HEK293 (cell line): Measurements from ENCODE around the gene HDAC1.

Source experiments
- CTCF ChIA-PET: fragments of 350-600 bp; formaldehyde crosslinking; extraction: SDS; loops from one replicate; lab custom pipeline; 2021; ENCODE audit warnings: antibody characterized with exemption; lab: Yijun Ruan, JAX
- POLR2A ChIA-PET: fragments of 300-600 bp; formaldehyde crosslinking; extraction: SDS; loops from one replicate; lab custom pipeline; 2020; ENCODE audit warnings: antibody characterized with exemption, inconsistent platforms; lab: Yijun Ruan, JAX
- H3K27ac ChIP-seq: fragments of 200-500 bp; sonication (Bioruptor generic); 2 replicates; pipeline ENCODE4 v1.5.1; 2014; ENCODE audit warnings: low read depth, low read length, control low read depth, inconsistent platforms; ENCODE audit errors: extremely low read depth
- H3K36me3 ChIP-seq, 2 experiments: fragments of 200-500 bp in 1 of 2; sonication (Bioruptor generic) in 1 of 2; 1 replicate in 1 of 2; 2 replicates in 1 of 2; pipeline ENCODE4 v1.5.1; 2014 to 2017; ENCODE audit warnings: inconsistent platforms in 2 of 2, low read length in 2 of 2; ENCODE audit not compliant: control insufficient read depth in 2 of 2, insufficient read depth in 1 of 2
- H3K4me1 ChIP-seq: fragments of 200-500 bp; sonication (Bioruptor generic); 2 replicates; pipeline ENCODE4 v1.5.1; 2014; ENCODE audit warnings: mild to moderate bottlenecking, low read length, inconsistent platforms; ENCODE audit not compliant: control insufficient read depth, insufficient read depth
- H3K4me3 ChIP-seq: 2 replicates; pipeline ENCODE4 v1.5.1; 2011; ENCODE audit warnings: low read depth, mild to moderate bottlenecking, control low read depth, low read length, moderate library complexity
- H3K9me3 ChIP-seq: fragments of 200-500 bp; sonication (Bioruptor generic); 2 replicates; pipeline ENCODE4 v1.5.1; 2014; ENCODE audit warnings: low read depth, low read length, inconsistent platforms; ENCODE audit not compliant: control insufficient read depth, insufficient read depth
- BCL11B ChIP-seq: fragments of 450-650 bp; formaldehyde crosslinking; IDR thresholded peaks from 2 replicates; pipeline ENCODE4 v1.5.1; 2016; ENCODE audit warnings: low read depth, missing biosample characterization, missing genetic modification characterization
- GLI2 ChIP-seq: fragments of 450-650 bp; formaldehyde crosslinking; IDR thresholded peaks from 2 replicates; pipeline ENCODE4; 2017; ENCODE audit warnings: missing biosample characterization, missing genetic modification characterization, low read depth, borderline replicate concordance
- GLI4 ChIP-seq: fragments of 450-650 bp; formaldehyde crosslinking; IDR thresholded peaks from 2 replicates; pipeline ENCODE4 v1.5.1; 2016; ENCODE audit warnings: missing biosample characterization, missing genetic modification characterization
- GLIS1 ChIP-seq: fragments of 450-650 bp; formaldehyde crosslinking; IDR thresholded peaks from 2 replicates; pipeline ENCODE4 v1.5.1; 2016; ENCODE audit warnings: missing biosample characterization, missing genetic modification characterization
- HOXA7 ChIP-seq: sonication (generic); formaldehyde crosslinking; IDR thresholded peaks from 2 replicates; pipeline ENCODE4 v1.8.1; 2022; ENCODE audit warnings: missing genetic modification reagents, borderline replicate concordance
- KLF1 ChIP-seq: fragments of 450-650 bp; formaldehyde crosslinking; IDR thresholded peaks from 2 replicates; pipeline ENCODE4 v1.5.1; 2016; ENCODE audit warnings: missing biosample characterization, missing genetic modification characterization
- RBAK ChIP-seq: fragments of 450-650 bp; formaldehyde crosslinking; IDR thresholded peaks from 2 replicates; pipeline ENCODE4 v1.5.1; 2016; ENCODE audit warnings: missing biosample characterization, missing genetic modification characterization
- TRIM28 ChIP-seq: IDR thresholded peaks from 2 replicates; pipeline ENCODE4 v1.6.1; 2011; ENCODE audit warnings: low read length, control low read depth, borderline replicate concordance
- ZEB2 ChIP-seq: fragments of 450-650 bp; formaldehyde crosslinking; IDR thresholded peaks from 2 replicates; pipeline ENCODE4 v1.5.1; 2016; ENCODE audit warnings: missing biosample characterization, missing genetic modification characterization
- ZNF350 ChIP-seq: fragments of 450-650 bp; formaldehyde crosslinking; IDR thresholded peaks from 2 replicates; pipeline ENCODE4 v1.5.0; 2017; ENCODE audit warnings: missing biosample characterization, mild to moderate bottlenecking, missing genetic modification characterization
- ZNF558 ChIP-seq: fragments of 450-650 bp; formaldehyde crosslinking; IDR thresholded peaks from 2 replicates; pipeline ENCODE4 v1.5.1; 2016; ENCODE audit warnings: missing biosample characterization, missing genetic modification characterization
- ZNF585B ChIP-seq: fragments of 450-650 bp; formaldehyde crosslinking; IDR thresholded peaks from 2 replicates; pipeline ENCODE4 v1.5.1; 2016; ENCODE audit warnings: missing biosample characterization, missing genetic modification characterization
- ZNF600 ChIP-seq: fragments of 450-650 bp; formaldehyde crosslinking; IDR thresholded peaks from 2 replicates; pipeline ENCODE4 v1.5.1; 2016; ENCODE audit warnings: missing biosample characterization, missing genetic modification characterization
- ZNF843 ChIP-seq: fragments of 450-650 bp; formaldehyde crosslinking; IDR thresholded peaks from 2 replicates; pipeline ENCODE4 v1.5.1; 2016; ENCODE audit warnings: missing biosample characterization, missing genetic modification characterization
- TF ChIP-seq, protein P1 (sequence below): fragments of 450-650 bp; formaldehyde crosslinking; IDR thresholded peaks from 2 replicates; pipeline ENCODE4 v1.5.0; 2017; ENCODE audit warnings: missing biosample characterization, missing genetic modification characterization, borderline replicate concordance
- TF ChIP-seq, protein P2 (sequence below): fragments of 450-650 bp; formaldehyde crosslinking; conservative IDR thresholded peaks from 2 replicates; pipeline ENCODE4 v1.5.1; 2016; ENCODE audit warnings: low read depth, missing biosample characterization, missing genetic modification characterization
- TF ChIP-seq, protein P3 (sequence below): fragments of 450-650 bp; formaldehyde crosslinking; IDR thresholded peaks from 2 replicates; pipeline ENCODE4 v1.5.1; 2017; ENCODE audit warnings: missing biosample characterization, mild to moderate bottlenecking, missing genetic modification characterization, moderate library complexity
- TF ChIP-seq, protein P4 (sequence below): fragments of 450-650 bp; formaldehyde crosslinking; IDR thresholded peaks from 2 replicates; pipeline ENCODE4 v1.5.1; 2016; ENCODE audit warnings: missing biosample characterization, missing genetic modification characterization
- TF ChIP-seq, protein P5 (sequence below): fragments of 450-650 bp; formaldehyde crosslinking; IDR thresholded peaks from 2 replicates; pipeline ENCODE4 v1.5.1; 2016; ENCODE audit warnings: missing biosample characterization, missing genetic modification characterization
- TF ChIP-seq, protein P6 (sequence below): fragments of 450-650 bp; formaldehyde crosslinking; IDR thresholded peaks from 2 replicates; pipeline ENCODE4 v1.5.1; 2016; ENCODE audit warnings: missing biosample characterization, missing genetic modification characterization

HDAC1 gene

DNA sequence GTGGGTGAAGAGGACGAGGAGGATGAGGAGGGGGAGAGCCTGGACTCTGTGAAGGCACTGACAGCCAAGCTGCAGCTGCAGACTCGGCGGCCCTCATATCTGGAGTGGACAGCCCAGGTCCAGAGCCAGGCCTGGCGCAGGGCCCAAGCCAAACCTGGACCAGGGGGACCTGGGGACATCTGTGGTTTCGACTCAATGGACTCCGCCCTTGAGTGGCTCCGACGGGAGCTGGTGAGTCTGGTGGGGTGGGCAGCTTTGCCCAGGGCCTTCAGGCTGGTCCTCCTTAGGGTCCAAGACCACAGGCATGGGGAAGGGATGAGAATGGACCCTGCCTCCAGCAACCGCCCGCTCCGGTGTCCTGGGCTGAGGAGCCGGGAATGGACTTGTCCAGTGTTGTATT is 44.4 kb upstream of the HDAC1 start (continued):
- TF ChIP-seq, protein P1, sequence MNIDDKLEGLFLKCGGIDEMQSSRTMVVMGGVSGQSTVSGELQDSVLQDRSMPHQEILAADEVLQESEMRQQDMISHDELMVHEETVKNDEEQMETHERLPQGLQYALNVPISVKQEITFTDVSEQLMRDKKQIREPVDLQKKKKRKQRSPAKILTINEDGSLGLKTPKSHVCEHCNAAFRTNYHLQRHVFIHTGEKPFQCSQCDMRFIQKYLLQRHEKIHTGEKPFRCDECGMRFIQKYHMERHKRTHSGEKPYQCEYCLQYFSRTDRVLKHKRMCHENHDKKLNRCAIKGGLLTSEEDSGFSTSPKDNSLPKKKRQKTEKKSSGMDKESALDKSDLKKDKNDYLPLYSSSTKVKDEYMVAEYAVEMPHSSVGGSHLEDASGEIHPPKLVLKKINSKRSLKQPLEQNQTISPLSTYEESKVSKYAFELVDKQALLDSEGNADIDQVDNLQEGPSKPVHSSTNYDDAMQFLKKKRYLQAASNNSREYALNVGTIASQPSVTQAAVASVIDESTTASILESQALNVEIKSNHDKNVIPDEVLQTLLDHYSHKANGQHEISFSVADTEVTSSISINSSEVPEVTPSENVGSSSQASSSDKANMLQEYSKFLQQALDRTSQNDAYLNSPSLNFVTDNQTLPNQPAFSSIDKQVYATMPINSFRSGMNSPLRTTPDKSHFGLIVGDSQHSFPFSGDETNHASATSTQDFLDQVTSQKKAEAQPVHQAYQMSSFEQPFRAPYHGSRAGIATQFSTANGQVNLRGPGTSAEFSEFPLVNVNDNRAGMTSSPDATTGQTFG (tag by site-specific recombination): no peak

DNA sequence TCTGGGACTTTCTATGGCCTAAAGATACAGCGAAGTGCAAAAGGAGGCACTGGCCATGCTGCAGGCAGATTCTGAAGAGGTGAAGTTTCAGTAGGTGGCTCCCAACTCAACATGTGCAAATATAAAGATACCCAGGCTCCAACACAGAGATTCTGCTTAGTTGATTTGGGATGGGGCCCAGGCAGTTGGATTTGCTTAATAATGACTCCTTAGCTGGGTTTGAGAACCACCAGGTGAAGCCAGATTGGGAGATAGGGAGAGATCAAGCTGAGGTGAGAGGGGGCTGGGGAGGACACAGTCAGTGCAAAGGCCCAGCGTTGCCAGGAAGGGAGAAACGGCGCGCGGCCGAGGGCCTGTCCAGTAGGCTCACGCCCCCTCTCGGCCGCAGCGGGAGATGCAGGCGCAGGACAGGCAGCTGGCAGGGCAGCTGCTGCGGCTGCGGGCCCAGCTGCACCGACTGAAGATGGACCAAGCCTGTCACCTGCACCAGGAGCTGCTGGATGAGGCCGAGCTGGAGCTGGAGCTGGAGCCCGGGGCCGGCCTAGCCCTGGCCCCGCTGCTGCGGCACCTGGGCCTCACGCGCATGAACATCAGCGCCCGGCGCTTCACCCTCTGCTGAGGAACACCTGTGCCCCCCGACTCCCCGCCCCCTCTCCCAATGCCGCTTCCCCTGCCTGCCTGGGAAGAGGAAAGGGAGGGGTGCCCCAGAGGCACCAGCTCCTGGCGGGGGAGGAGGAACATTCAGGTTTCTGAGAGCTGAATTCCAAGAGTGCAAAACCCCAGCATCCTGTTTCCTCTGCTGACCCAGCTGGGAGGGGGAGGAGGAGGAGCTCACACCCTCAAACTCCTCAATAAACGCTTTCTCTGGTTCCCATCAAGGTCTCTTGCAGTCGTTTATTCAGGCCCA is 43.6 kb upstream of the HDAC1 start:
- H3K27ac ChIP-seq: no peak overlapping the region
- H3K4me3 ChIP-seq: no peak overlapping the region
- H3K9me3 ChIP-seq: no peaks in the 10 kb centered on the region
- H3K36me3 ChIP-seq: no peaks in the 10 kb centered on the region
- ChIA-PET POLR2A (interaction anchor here (0.6 to 1.8 kb wide), 9 partner anchors 11 to 153 kb away, joined by 3 to 8 read pairs (median 3); partner anchors contain the start of genes BSDC1, KPNA6 and MARCKSL1), CTCF (interaction anchor here (0.6 to 4.3 kb wide), 32 partner anchors 8 to 429 kb away, joined by 3 to 40 read pairs (median 4); partner anchors contain the start of genes CCDC28B and MARCKSL1)
- H3K4me1 ChIP-seq: no peaks in the 10 kb centered on the region
- TF ChIP-seq GLI4 (tag by site-specific recombination): no peak
- TF ChIP-seq, protein P2, sequence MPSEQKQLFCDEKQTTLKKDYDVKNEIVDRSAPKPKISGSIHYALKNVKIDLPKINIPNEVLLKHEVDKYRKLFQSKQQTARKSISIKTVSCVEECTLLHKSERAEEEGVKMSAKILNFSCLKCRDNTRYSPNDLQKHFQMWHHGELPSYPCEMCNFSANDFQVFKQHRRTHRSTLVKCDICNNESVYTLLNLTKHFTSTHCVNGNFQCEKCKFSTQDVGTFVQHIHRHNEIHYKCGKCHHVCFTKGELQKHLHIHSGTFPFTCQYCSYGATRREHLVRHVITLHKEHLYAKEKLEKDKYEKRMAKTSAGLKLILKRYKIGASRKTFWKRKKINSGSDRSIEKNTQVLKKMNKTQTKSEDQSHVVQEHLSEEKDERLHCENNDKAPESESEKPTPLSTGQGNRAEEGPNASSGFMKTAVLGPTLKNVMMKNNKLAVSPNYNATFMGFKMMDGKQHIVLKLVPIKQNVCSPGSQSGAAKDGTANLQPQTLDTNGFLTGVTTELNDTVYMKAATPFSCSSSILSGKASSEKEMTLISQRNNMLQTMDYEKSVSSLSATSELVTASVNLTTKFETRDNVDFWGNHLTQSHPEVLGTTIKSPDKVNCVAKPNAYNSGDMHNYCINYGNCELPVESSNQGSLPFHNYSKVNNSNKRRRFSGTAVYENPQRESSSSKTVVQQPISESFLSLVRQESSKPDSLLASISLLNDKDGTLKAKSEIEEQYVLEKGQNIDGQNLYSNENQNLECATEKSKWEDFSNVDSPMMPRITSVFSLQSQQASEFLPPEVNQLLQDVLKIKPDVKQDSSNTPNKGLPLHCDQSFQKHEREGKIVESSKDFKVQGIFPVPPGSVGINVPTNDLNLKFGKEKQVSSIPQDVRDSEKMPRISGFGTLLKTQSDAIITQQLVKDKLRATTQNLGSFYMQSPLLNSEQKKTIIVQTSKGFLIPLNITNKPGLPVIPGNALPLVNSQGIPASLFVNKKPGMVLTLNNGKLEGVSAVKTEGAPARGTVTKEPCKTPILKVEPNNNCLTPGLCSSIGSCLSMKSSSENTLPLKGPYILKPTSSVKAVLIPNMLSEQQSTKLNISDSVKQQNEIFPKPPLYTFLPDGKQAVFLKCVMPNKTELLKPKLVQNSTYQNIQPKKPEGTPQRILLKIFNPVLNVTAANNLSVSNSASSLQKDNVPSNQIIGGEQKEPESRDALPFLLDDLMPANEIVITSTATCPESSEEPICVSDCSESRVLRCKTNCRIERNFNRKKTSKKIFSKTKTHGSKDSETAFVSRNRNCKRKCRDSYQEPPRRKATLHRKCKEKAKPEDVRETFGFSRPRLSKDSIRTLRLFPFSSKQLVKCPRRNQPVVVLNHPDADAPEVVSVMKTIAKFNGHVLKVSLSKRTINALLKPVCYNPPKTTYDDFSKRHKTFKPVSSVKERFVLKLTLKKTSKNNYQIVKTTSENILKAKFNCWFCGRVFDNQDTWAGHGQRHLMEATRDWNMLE (tag by site-specific recombination): no peak
- no peak for TF ChIP-seq TRIM28
- TF ChIP-seq ZNF558 (tag by site-specific recombination): no peak
- TF ChIP-seq HOXA7 (CRISPR knock-in tag): no peak
- TF ChIP-seq BCL11B (tag by site-specific recombination): peak; percentile 54; the same call in 1 of the 2 replicates
- TF ChIP-seq ZNF350 (tag by site-specific recombination): no peak
- TF ChIP-seq ZNF585B (tag by site-specific recombination): no peak
- TF ChIP-seq, protein P3, sequence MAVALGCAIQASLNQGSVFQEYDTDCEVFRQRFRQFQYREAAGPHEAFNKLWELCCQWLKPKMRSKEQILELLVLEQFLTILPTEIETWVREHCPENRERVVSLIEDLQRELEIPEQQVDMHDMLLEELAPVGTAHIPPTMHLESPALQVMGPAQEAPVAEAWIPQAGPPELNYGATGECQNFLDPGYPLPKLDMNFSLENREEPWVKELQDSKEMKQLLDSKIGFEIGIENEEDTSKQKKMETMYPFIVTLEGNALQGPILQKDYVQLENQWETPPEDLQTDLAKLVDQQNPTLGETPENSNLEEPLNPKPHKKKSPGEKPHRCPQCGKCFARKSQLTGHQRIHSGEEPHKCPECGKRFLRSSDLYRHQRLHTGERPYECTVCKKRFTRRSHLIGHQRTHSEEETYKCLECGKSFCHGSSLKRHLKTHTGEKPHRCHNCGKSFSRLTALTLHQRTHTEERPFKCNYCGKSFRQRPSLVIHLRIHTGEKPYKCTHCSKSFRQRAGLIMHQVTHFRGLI (tag by site-specific recombination): no peak
- TF ChIP-seq, protein P4, sequence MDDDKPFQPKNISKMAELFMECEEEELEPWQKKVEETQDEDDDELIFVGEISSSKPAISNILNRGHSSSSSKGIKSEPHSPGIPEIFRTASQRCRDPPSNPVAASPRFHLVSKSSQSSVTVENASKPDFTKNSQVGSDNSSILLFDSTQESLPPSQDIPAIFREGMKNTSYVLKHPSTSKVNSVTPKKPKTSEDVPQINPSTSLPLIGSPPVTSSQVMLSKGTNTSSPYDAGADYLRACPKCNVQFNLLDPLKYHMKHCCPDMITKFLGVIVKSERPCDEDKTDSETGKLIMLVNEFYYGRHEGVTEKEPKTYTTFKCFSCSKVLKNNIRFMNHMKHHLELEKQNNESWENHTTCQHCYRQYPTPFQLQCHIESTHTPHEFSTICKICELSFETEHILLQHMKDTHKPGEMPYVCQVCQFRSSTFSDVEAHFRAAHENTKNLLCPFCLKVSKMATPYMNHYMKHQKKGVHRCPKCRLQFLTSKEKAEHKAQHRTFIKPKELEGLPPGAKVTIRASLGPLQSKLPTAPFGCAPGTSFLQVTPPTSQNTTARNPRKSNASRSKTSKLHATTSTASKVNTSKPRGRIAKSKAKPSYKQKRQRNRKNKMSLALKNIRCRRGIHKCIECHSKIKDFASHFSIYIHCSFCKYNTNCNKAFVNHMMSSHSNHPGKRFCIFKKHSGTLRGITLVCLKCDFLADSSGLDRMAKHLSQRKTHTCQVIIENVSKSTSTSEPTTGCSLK (tag by site-specific recombination): no peak
- peak; percentile 88 for TF ChIP-seq ZNF600 (tag by site-specific recombination)
- peak; percentile 77 for TF ChIP-seq ZEB2 (tag by site-specific recombination)
- TF ChIP-seq, protein P5, sequence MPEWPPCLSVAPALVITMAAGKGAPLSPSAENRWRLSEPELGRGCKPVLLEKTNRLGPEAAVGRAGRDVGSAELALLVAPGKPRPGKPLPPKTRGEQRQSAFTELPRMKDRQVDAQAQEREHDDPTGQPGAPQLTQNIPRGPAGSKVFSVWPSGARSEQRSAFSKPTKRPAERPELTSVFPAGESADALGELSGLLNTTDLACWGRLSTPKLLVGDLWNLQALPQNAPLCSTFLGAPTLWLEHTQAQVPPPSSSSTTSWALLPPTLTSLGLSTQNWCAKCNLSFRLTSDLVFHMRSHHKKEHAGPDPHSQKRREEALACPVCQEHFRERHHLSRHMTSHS (tag by site-specific recombination): no peak
- TF ChIP-seq, protein P6, sequence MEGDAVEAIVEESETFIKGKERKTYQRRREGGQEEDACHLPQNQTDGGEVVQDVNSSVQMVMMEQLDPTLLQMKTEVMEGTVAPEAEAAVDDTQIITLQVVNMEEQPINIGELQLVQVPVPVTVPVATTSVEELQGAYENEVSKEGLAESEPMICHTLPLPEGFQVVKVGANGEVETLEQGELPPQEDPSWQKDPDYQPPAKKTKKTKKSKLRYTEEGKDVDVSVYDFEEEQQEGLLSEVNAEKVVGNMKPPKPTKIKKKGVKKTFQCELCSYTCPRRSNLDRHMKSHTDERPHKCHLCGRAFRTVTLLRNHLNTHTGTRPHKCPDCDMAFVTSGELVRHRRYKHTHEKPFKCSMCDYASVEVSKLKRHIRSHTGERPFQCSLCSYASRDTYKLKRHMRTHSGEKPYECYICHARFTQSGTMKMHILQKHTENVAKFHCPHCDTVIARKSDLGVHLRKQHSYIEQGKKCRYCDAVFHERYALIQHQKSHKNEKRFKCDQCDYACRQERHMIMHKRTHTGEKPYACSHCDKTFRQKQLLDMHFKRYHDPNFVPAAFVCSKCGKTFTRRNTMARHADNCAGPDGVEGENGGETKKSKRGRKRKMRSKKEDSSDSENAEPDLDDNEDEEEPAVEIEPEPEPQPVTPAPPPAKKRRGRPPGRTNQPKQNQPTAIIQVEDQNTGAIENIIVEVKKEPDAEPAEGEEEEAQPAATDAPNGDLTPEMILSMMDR: peak; percentile 97
- no peak for TF ChIP-seq KLF1 (tag by site-specific recombination)
- no peak for TF ChIP-seq GLIS1 (tag by site-specific recombination)
- TF ChIP-seq RBAK (tag by site-specific recombination): no peak
- no peak for TF ChIP-seq GLI2
- TF ChIP-seq ZNF843 (tag by site-specific recombination): no peak
